ENCODE data around the gene TANK. TPM values are rescaled to one million over a fixed set of nuclear protein-coding genes. Genes with fewer than 3 reads are reported as not detected.

The TANK gene
- total RNA-seq, 4 donors from 2014 or later, result 76.9 to 115 (median 98.1) TPM

GRCh38 chr2:161161074-161161706, 962 bp downstream of the TANK start:
- H3K27ac ChIP-seq, result peak overlapping the region; percentile 73 to 96 (median 88)
- intact Hi-C loops (cut with DNase I), result no loop called here

GRCh38 chr2:161163440-161163839, 3.2 kb downstream of the TANK start:
- WGBS, 2 donors, result 92 to 97% methylated on average over 2 of the region's 2 CpGs
- DNase-seq, result no peak
- no peaks in the 10 kb centered on the region for H3K9me3 ChIP-seq
- intact Hi-C loops (cut with DNase I), result no loop called here
- peaks cover 5 to 7% of the 10 kb centered on the region in 2 donors for H3K36me3 ChIP-seq
- TF ChIP-seq, protein P1, sequence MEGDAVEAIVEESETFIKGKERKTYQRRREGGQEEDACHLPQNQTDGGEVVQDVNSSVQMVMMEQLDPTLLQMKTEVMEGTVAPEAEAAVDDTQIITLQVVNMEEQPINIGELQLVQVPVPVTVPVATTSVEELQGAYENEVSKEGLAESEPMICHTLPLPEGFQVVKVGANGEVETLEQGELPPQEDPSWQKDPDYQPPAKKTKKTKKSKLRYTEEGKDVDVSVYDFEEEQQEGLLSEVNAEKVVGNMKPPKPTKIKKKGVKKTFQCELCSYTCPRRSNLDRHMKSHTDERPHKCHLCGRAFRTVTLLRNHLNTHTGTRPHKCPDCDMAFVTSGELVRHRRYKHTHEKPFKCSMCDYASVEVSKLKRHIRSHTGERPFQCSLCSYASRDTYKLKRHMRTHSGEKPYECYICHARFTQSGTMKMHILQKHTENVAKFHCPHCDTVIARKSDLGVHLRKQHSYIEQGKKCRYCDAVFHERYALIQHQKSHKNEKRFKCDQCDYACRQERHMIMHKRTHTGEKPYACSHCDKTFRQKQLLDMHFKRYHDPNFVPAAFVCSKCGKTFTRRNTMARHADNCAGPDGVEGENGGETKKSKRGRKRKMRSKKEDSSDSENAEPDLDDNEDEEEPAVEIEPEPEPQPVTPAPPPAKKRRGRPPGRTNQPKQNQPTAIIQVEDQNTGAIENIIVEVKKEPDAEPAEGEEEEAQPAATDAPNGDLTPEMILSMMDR (IDR thresholded peaks at IDR 0.05), result no peak
- TF ChIP-seq POLR2A (IDR thresholded peaks at IDR 0.05), result no peak
- H3K27me3 ChIP-seq, result no peaks in the 10 kb centered on the region
- H3K27ac ChIP-seq, result no peak overlapping the region
- H3K4me3 ChIP-seq (replicated peaks in 1 of 3), result no peak overlapping the region
- peaks cover 22 to 29% of the 10 kb centered on the region in 2 donors for H3K4me1 ChIP-seq

More at GRCh38 chr2:161161074-161161706, 962 bp downstream of the TANK start:
- WGBS, 2 donors, result 12 to 14% methylated on average over 13 of the region's 13 CpGs
- H3K27me3 ChIP-seq, result no peaks in the 10 kb centered on the region
- peak overlapping the region; percentile 69 to 96 (median 89) for H3K4me3 ChIP-seq (replicated peaks in 1 of 3)
- peaks cover 22 to 29% of the 10 kb centered on the region in 2 donors for H3K4me1 ChIP-seq
- DNase-seq, result no peak
- TF ChIP-seq, protein P1 (IDR thresholded peaks at IDR 0.05), result no peak
- TF ChIP-seq POLR2A (IDR thresholded peaks at IDR 0.05), result no peak
- H3K9me3 ChIP-seq, result no peaks in the 10 kb centered on the region
- H3K36me3 ChIP-seq, result peaks cover 5 to 7% of the 10 kb centered on the region in 2 donors

- no peak overlapping the region for H3K27ac ChIP-seq
- peaks cover 5 to 7% of the 10 kb centered on the region in 2 donors for H3K36me3 ChIP-seq
- intact Hi-C loops (cut with DNase I), result no loop called here
- H3K27me3 ChIP-seq, result no peaks in the 10 kb centered on the region
- TF ChIP-seq POLR2A (IDR thresholded peaks at IDR 0.05), result no peak
- TF ChIP-seq, protein P1 (IDR thresholded peaks at IDR 0.05), result no peak
- H3K4me1 ChIP-seq, result peaks cover 22 to 29% of the 10 kb centered on the region in 2 donors
- DNase-seq, result no peak
- H3K4me3 ChIP-seq (replicated peaks in 1 of 3), result no peak overlapping the region
- WGBS, 2 donors, result 92 to 93% methylated on average over 6 of the region's 6 CpGs
- no peaks in the 10 kb centered on the region for H3K9me3 ChIP-seq
Observed at GRCh38 chr2:161164161-161164560, 3.9 kb downstream of the TANK start.

GRCh38 chr2:161165266-161165665, 5.0 kb downstream of the TANK start:
- H3K36me3 ChIP-seq, result peaks cover 5 to 7% of the 10 kb centered on the region in 2 donors
- H3K9me3 ChIP-seq, result no peaks in the 10 kb centered on the region
- TF ChIP-seq, protein P1 (IDR thresholded peaks at IDR 0.05), result no peak
- TF ChIP-seq POLR2A (IDR thresholded peaks at IDR 0.05), result no peak
- no peak overlapping the region for H3K27ac ChIP-seq
- no peaks in the 10 kb centered on the region for H3K27me3 ChIP-seq
- DNase-seq, result no peak
- H3K4me1 ChIP-seq, result peaks cover 22 to 26% of the 10 kb centered on the region in 2 donors
- intact Hi-C loops (cut with DNase I), result no loop called here
- no peak overlapping the region for H3K4me3 ChIP-seq (replicated peaks in 1 of 3)

DNA sequence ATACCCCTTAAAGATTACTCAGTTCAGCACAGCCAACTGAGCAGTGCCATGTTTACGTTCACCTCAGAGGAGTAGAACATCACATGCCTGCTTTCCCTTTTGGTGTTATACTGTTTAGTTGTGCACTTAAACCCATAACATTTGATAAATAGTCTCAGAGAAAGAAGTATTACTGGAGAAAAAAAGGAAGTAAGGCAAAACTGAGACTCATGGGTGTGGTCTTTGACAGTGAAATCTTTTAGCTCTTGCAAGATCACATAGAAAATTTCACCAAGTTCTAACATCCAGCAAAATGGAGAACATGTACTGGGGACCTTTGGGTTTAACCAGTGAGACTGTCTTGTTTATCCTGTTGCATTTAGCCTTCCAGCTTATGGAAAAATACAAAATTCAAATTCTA, 5.6 kb downstream of the TANK start:
- H3K27ac ChIP-seq, result no peak overlapping the region
- H3K4me3 ChIP-seq (replicated peaks in 1 of 3), result no peak overlapping the region
- TF ChIP-seq, protein P1 (IDR thresholded peaks at IDR 0.05), result no peak
- no peak for TF ChIP-seq POLR2A (IDR thresholded peaks at IDR 0.05)
- DNase-seq, result no peak
- peaks cover 5 to 7% of the 10 kb centered on the region in 2 donors for H3K36me3 ChIP-seq
- H3K9me3 ChIP-seq, result no peaks in the 10 kb centered on the region
- intact Hi-C loops (cut with DNase I), result no loop called here
- WGBS, 2 donors, result 91 to 92% methylated on average over 1 of the region's 1 CpG
- H3K27me3 ChIP-seq, result no peaks in the 10 kb centered on the region
- peaks cover 25 to 27% of the 10 kb centered on the region in 2 donors for H3K4me1 ChIP-seq
